Dermis lymphatic vessel endothelial cell (primary cell): Measurements from ENCODE around the gene C2orf66. TPM values are rescaled to one million over a fixed set of nuclear protein-coding genes. Genes with fewer than 3 reads are reported as not detected.

ENCODE experiments used
- total RNA-seq: library from RNA; depleted of rRNA; stranded (reverse); fragments of >200 nt; gene quantifications from 2 replicates; pipeline ENCODE4 v1.2.1, GENCODE V29; 2014

The C2orf66 gene
- total RNA-seq, result 0.09 TPM in 1 of 2 replicates, not detected in the other

GRCh38 chr2:196809260-196809659, at the start of gene C2orf66:
TSS of gene C2orf66 (minus strand) at chr2:196809355. CDS start at chr2:196809336, 19 bp downstream.

Other genes with a start within 250 kb of the C2orf66 start
- gene HECW2, start 215.8 kb downstream of the C2orf66 start, total RNA-seq, result 42.8 and 64.6 TPM in 2 replicates
- 5.9 and 7.3 TPM in 2 replicates for gene CCDC150, start 169.6 kb downstream of the C2orf66 start, total RNA-seq
- gene GTF3C3, start 9.7 kb downstream of the C2orf66 start, total RNA-seq, result 33.2 and 45.1 TPM in 2 replicates
- 2.2 and 3.4 TPM in 2 replicates for gene PGAP1, start 117.4 kb upstream of the C2orf66 start, total RNA-seq